Measurements from ENCODE around the gene SYT11.

DNA sequence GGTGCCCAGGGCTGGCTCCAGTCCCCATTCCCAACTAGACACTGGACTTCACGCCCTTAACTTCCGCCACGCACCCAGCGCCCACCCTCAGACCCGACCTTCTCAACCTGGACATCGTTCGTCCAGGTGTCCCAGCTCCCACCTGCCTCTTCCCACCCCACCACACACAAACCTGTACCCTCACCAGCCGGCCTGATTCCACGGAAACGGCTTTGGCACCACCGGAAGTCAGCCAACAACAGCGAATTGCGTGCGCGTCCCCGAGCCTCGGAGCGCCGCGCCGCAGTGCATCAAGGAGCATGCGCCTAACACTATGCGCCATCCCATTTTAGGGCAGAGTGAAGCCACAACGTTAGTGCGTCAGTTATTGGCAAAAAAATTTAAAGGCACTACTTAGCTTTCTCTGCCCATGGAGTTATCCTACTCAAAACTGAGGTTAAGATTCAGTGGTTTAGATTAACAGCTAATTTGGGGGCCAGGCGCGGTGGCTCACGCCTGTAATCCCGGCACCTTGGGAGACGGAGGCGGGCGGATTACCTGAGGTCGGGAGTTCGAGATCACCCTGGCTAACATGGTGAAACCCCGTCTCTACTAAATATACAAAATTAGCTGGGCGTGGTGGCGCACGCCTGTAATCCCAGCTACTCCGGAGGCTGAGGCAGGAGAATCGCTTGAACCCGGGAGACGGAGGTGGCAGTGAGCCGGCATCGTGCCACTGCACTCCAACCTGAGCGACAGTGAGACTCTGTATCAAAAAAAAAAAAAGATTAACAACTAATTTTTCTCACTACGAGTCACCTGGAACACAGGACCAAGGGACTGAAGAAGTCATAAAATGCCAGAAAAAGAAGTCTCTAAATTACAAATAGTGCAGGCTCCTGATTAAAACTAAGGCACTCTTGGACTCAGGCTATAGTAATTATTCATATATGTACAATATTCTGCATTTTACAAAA is 2.1 kb upstream of the SYT11 start, which contains the start of gene GON4L:
- no peak for TF ChIP-seq EZH2 (IDR thresholded peaks at IDR 0.05)
- TF ChIP-seq POLR2AphosphoS5 (IDR thresholded peaks at IDR 0.05; ENCODE audit: borderline replicate concordance, low read depth, low read length): peak; percentile 98
